C1 segment of cervical spinal cord (tissue), 14 donors: Measurements from ENCODE around the gene PDE3B.
"Not testable (repeated sequence)": the region's sequence is repeated elsewhere in the genome, so short reads cannot be mapped to it uniquely, and the experiment has no call there.

Experiments used
- DNase-seq, 14 donors: peaks; one replicate each; lab custom pipeline; 2025; lab: John Stamatoyannopoulos, UW

Gene PDE3B

DNA sequence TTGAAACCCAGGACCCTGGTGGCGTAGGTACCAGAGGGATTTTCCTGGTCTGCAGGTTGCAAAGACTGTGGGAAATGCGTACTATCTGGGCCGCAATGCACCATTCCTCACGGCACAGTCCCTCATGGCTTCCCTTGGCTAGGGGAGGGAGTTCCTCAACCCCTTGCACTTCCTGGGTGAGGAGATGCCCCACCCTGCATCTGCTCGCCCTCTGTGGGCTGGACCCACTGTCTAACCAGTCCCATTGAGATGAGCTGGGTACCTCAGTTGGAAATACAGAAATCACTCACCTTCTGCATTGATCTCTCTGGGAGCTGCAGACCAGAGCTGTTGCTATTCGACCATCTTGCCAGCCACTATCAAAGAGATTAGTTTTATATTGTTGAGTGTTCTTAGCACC lies 100.1 kb downstream of the PDE3B start:
- not testable (repeated sequence) for DNase-seq

- no peak for DNase-seq
These were observed 103.3 kb downstream of the PDE3B start for GRCh38 chr11:14746857-14747395.

- DNase-seq = no peak
These were observed 104.5 kb downstream of the PDE3B start for GRCh38 chr11:14748090-14748489.

- peak in 1 of 14 donors; percentile 12 for DNase-seq
These were observed 107.3 kb downstream of the PDE3B start for GRCh38 chr11:14750911-14751310.

DNA sequence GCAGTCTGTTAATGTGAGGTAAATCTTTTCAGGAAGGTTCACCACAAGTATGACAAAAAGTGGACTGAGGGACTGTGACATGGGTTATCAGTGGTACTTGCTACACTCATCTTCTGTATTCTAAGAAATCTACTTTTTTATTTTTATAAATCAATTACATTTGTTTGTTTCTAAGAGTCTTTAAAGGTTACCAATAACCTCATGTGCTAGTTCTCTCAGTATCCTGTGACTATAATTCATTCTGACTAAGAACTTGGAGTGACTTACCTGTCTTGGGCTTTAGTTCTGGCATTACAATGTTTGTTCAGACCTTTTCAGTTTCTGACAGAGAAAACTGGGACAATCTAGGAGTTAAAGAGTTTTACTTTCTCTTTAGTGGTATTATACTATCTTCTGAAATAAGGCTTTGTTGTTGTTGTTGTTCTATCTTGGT lies 108.4 kb downstream of the PDE3B start:
- DNase-seq = no peak

GRCh38 chr11:14755140-14755539 lies 111.5 kb downstream of the PDE3B start:
- DNase-seq = no peak

GRCh38 chr11:14756349-14756748 lies 112.7 kb downstream of the PDE3B start:
- no peak for DNase-seq

DNA sequence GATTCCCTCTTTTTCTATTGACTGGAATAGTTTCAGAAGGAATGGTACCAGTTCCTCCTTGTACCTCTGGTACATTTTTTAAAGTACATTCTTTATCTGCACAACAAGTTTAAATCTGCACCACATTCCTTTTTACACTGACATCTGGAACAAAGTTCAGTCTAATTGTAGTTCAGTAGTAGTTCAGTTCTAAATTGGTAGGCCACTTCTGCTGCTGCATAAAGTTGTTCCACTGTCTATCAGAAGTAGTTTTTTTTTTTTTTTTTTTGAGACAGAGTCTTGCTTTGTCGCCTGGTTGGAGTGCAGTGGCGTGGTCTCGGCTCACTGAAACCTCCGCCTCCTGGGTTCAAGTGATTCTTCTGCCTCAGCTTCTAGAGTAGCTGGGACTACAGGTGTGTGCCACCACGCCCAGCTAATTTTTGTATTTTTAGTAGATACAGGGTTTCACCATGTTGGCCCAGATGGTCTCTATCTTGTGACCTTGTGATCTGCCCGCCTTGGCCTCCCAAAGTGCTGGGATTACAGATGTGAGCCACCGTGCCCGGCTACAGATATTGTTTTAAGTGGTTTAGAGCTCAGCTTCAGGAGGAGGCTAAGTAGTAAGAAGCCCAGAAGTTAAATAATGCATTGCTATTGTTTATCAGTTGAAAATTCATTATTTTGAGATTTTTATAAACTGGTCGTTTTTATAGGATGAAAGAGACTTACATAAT lies 115.9 kb downstream of the PDE3B start:
- DNase-seq = not testable (repeated sequence)

GRCh38 chr11:14764179-14764578 lies 120.6 kb downstream of the PDE3B start:
- no peak for DNase-seq

- no peak for DNase-seq
These were observed 121.2 kb downstream of the PDE3B start for GRCh38 chr11:14764579-14765527.

DNA sequence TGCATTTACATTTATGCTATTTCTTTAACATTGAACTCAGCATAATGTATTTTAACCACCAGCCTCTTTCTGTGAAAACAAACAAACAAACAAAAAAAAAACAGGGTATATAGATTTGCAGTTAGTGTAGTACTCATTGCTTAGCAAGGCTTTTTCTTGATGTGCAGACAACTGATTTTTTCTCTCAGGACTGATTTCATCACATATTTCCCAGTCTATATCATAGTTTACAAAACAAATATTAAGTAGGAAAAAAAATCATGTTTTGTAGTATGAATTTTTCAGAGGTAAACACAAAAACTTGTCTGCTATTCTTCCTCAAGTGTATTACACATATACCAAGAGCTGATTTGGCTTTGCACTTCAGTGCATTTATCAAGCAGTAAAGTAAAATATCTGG lies 123.0 kb downstream of the PDE3B start:
- no peak for DNase-seq

DNA sequence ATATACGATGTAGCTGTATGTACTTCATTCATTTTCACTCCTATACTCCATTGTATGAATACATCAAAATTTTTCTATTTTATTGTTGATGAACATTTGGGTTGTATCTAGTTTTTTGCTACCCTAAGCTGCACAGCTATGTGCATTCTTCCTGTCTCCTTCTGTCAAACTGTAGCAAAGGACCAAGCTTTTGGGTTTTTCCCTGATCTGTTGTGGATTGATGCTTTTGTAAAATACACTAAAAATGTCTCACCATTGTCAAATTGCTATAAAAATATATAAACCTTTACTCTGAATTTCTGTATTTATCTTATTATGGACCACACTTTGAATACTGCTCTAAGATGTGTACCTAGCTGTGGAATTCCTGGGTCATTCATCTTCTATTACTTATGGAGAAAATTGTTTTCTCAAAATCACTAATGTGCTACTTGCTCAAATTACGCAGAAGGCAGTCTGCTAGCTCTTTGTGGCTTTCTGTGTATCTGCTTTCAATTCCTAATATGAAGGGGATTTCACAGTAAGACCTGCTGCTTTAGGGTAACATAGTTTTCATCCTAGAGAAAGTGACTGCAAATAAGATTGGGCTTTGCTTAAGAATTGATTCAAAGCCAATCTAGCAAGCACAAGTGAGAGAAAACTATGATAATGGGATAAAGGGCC lies 125.1 kb downstream of the PDE3B start:
- DNase-seq = no peak

DNA sequence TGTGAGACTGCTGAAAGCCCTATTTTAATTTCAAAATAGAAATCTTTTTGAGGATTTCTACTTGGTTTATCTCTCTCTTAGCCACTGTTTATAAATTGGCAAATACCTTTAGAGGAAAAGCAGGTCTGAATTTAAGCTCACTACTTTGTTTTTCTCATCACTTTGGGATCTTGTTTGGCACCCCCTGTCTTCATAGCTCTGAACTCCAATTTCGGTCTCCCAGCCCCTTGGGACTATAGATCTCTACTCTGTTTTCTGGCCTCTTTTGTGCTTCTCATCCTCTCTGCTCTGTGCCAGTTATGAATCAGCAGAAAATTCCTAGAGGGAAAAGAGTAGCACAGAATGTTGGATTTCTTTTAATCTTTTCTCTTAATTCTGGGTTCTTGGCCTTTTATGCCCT lies 130.2 kb downstream of the PDE3B start:
- no peak for DNase-seq

- no peak for DNase-seq
These were observed 131.1 kb downstream of the PDE3B start for GRCh38 chr11:14774721-14775120.

- DNase-seq = no peak
These were observed 132.3 kb downstream of the PDE3B start for GRCh38 chr11:14775897-14776296.

- DNase-seq = not testable (repeated sequence)
These were observed 134.9 kb downstream of the PDE3B start for GRCh38 chr11:14778460-14778859.

DNA sequence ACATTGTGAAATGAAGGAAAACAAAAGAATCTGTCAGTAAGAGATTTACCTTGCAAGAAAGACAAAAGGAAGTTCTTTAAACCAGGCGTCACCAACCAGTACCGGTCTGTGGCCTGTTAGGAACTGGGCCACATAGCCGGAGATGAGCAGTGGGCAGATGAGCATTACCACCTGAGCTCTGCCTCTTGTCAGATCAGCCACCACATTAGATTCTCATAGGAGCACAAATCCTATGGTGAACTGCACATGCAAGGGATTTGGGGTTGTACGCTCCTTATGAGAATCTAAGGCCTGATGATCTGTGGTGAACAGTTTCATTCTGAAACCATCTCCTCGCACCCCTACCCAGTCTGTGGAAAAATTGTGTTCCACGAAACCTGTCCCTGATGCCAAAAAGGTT lies 140.2 kb downstream of the PDE3B start:
- no peak for DNase-seq

- no peak for DNase-seq
These were observed 140.6 kb downstream of the PDE3B start for GRCh38 chr11:14784230-14784629.

DNA sequence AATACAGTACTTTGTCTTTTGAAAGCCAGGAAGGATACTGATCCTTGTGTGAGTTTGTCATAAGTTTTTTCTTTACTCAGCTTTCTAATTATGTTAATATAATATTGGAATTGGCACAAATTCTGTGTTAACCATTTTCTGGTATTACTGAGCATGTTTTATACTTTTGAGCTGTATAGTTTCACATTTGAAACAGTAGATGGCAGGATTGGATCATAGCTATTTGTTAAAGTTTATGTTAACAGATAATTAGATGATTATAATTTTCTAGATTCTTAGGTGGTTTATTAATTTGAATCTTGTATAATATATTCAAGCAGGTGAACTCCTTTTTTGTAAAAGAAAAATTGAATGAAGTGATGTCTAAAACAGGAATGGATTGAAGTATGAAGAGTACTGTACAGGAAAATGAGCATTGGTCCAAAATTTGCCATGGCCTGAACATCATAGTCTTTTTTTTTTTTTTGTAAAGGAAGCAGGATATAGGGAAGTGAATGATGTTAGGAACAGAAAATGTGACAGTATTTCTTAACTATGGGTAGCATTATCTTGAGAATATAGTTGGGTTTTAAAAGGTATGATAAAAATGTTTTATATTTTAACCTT lies 146.4 kb downstream of the PDE3B start:
- no peak for DNase-seq

- no peak for DNase-seq
These were observed 149.9 kb downstream of the PDE3B start for GRCh38 chr11:14793546-14793945.

DNA sequence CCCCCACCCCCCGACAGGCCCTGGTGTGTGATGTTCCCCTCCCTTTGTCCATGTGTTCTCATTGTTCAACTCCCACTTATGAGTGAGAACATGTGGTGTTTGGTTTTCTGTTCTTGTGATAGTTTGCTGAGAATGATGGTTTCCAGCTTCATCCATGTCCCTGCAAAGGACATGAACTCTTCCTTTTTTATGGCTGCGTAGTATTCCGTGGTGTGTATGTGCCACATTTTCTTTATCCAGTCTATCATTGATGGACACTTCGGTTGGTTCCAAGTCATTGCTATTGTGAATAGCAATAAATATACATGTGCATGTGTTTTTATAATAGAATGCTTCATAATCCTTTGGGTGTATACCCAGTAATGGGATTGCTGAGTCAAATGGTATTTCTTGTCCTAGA lies 152.4 kb downstream of the PDE3B start:
- DNase-seq = not testable (repeated sequence)
